Mononuclear cell (primary cell): ENCODE measurements around the gene GPR89A. TPM values are rescaled to one million over a fixed set of nuclear protein-coding genes. Genes with fewer than 3 reads are reported as not detected.
A peak's percentile ranks its signal among the peaks of the same experiment; 100 is the strongest.

Experiments used
- H3K27me3 ChIP-seq: 2 replicates; pipeline ENCODE4 v1.6.0; 2011; ENCODE audit warnings: low read length, control low read depth; ENCODE audit not compliant: insufficient read depth
- H3K4me1 ChIP-seq: 2 replicates; pipeline ENCODE4 v1.5.1; 2011; ENCODE audit warnings: mild to moderate bottlenecking, low read length, control low read depth; ENCODE audit not compliant: insufficient read depth
- H3K4me3 ChIP-seq: 2 replicates; pipeline ENCODE4 v1.5.1; 2011; ENCODE audit warnings: mild to moderate bottlenecking, low read length, moderate library complexity
- H3K9me3 ChIP-seq: 2 replicates; pipeline ENCODE4 v1.5.1; 2011; ENCODE audit warnings: low read depth, mild to moderate bottlenecking, control low read depth, low read length
- total RNA-seq: library from RNA; depleted of rRNA; stranded (reverse); fragments of >200 nt; gene quantifications from one replicate; pipeline ENCODE4 v1.2.3, GENCODE V29; 2012

Gene GPR89A
- total RNA-seq, 1 donor: 43.8 TPM

- Histone ChIP-seq H3K4me3 (peak within 1 kb of the TSS; percentile 21), H3K9me3 (no peaks in the 10 kb centered on the region), H3K4me1 (peaks cover 33% of the 10 kb centered on the region), H3K27me3 (peaks cover 8% of the 10 kb centered on the region)
Measured at GRCh38 chr1:145719230-145720079, 111.7 kb downstream of the GPR89A start, which contains the start of gene CD160. TSS of gene CD160 (plus strand) at chr1:145719499. CDS start at chr1:145728328, 8,829 bp downstream.

Other genes with a start within 250 kb of the GPR89A start
- gene NBPF20, start 182.4 kb upstream of the GPR89A start, total RNA-seq: 1.7 TPM
- gene PDZK1, start 99.4 kb downstream of the GPR89A start, total RNA-seq: 0.10 TPM
- 9.0 TPM for gene CD160, start 111.5 kb downstream of the GPR89A start, total RNA-seq
- 16.4 TPM for gene RNF115, start 216.1 kb downstream of the GPR89A start, total RNA-seq
- 29.9 TPM for gene POLR3C, start 216.2 kb downstream of the GPR89A start, total RNA-seq
- 1.2 TPM for gene NUDT17, start 237.6 kb downstream of the GPR89A start, total RNA-seq